Neuronal stem cell (in vitro differentiated cells): ENCODE measurements around the gene SIAH2.

Source experiments
- DNase-seq: peaks from one replicate; pipeline ENCODE4 v3.0.0-alpha.2; 2013; ENCODE audit warnings: low spot score
- H2AFZ ChIP-seq: one replicate; pipeline ENCODE4 v1.6.1; 2013; ENCODE audit warnings: mild to moderate bottlenecking, low read length, inconsistent platforms
- H2AK5ac ChIP-seq: 2 replicates; pipeline ENCODE4 v1.6.1; 2013; ENCODE audit warnings: low read depth, mild to moderate bottlenecking, inconsistent platforms, low read length, moderate library complexity, mixed read lengths
- H2BK120ac ChIP-seq: 2 replicates; pipeline ENCODE4 v1.6.1; 2013; ENCODE audit warnings: low read depth, mild to moderate bottlenecking, inconsistent platforms, low read length, moderate library complexity, mixed read lengths
- H2BK12ac ChIP-seq: one replicate; pipeline ENCODE4 v1.6.1; 2013; ENCODE audit warnings: low read length, inconsistent platforms
- H2BK15ac ChIP-seq: 2 replicates; pipeline ENCODE4 v1.6.1; 2013; ENCODE audit warnings: mild to moderate bottlenecking, low read length, inconsistent platforms, mixed read lengths
- H2BK5ac ChIP-seq: one replicate; pipeline ENCODE4 v1.6.1; 2013; ENCODE audit warnings: inconsistent platforms, mild to moderate bottlenecking, low read length, moderate library complexity
- H3K14ac ChIP-seq: one replicate; pipeline ENCODE4 v1.6.1; 2013; ENCODE audit warnings: low read length, inconsistent platforms
- H3K18ac ChIP-seq: 2 replicates; pipeline ENCODE4 v1.6.1; 2013; ENCODE audit warnings: low read length, inconsistent platforms
- H3K23ac ChIP-seq: 2 replicates; pipeline ENCODE4 v1.6.1; 2013; ENCODE audit warnings: low read depth, mild to moderate bottlenecking, mixed read lengths, low read length, inconsistent platforms; ENCODE audit not compliant: poor library complexity
- H3K27ac ChIP-seq: replicated peaks from 3 replicates; pipeline ENCODE4 v1.5.1; 2013; ENCODE audit warnings: low read length, inconsistent platforms
- H3K27me3 ChIP-seq, 3 experiments: 2 replicates each; pipeline ENCODE4 v1.6.1; 2013; ENCODE audit warnings: low read length in 3 of 3, mild to moderate bottlenecking in 2 of 3, inconsistent platforms in 1 of 3, low read depth in 1 of 3, mixed read lengths in 1 of 3, moderate library complexity in 1 of 3; ENCODE audit not compliant: control insufficient read depth in 3 of 3, insufficient read depth in 3 of 3
- H3K36me3 ChIP-seq, 2 donors: replicated peaks in 1 of 2; 2 replicates each; pipeline ENCODE4 v1.6.1; 2013; ENCODE audit warnings: low read length in 2 of 2; ENCODE audit not compliant: control insufficient read depth in 2 of 2, insufficient read depth in 2 of 2
- H3K4ac ChIP-seq: 2 replicates; pipeline ENCODE4 v1.6.1; 2013; ENCODE audit warnings: inconsistent platforms, mild to moderate bottlenecking, low read length, moderate library complexity
- H3K4me1 ChIP-seq, 2 donors: 1 replicate in 1 of 2; 2 replicates in 1 of 2; pipeline ENCODE4 v1.6.1; 2013; ENCODE audit warnings: low read length in 2 of 2, low read depth in 1 of 2; ENCODE audit not compliant: control insufficient read depth in 2 of 2, insufficient read depth in 1 of 2
- H3K4me2 ChIP-seq: one replicate; pipeline ENCODE4 v1.6.1; 2013; ENCODE audit warnings: mild to moderate bottlenecking, low read length, inconsistent platforms; ENCODE audit not compliant: insufficient read depth, poor library complexity, severe bottlenecking
- H3K4me3 ChIP-seq, 2 donors: 2 replicates each; pipeline ENCODE4 v1.5.1; 2013; ENCODE audit warnings: low read length in 2 of 2, mild to moderate bottlenecking in 2 of 2, inconsistent platforms in 1 of 2, moderate library complexity in 1 of 2
- H3K79me1 ChIP-seq: one replicate; pipeline ENCODE4 v1.6.1; 2013; ENCODE audit warnings: low read depth, mild to moderate bottlenecking, inconsistent platforms, low read length, moderate library complexity
- H3K9ac ChIP-seq: one replicate; pipeline ENCODE4 v1.6.1; 2013; ENCODE audit warnings: mild to moderate bottlenecking, low read depth, low read length, inconsistent platforms; ENCODE audit not compliant: poor library complexity
- H3K9me3 ChIP-seq, 2 donors: replicated peaks in 1 of 2; 2 replicates each; pipeline versions ENCODE3 to v1.6.1; 2013; ENCODE audit warnings: low read length in 2 of 2, mild to moderate bottlenecking in 2 of 2, inconsistent platforms in 1 of 2, low read depth in 1 of 2, mixed read lengths in 1 of 2, moderate library complexity in 1 of 2; ENCODE audit not compliant: control insufficient read depth in 2 of 2, insufficient read depth in 1 of 2
- H4K8ac ChIP-seq: one replicate; pipeline ENCODE4 v1.6.1; 2013; ENCODE audit warnings: low read depth, mild to moderate bottlenecking, inconsistent platforms, low read length, moderate library complexity
- H4K91ac ChIP-seq: one replicate; pipeline ENCODE4 v1.6.1; 2013; ENCODE audit warnings: low read length, low read depth, mild to moderate bottlenecking, inconsistent platforms; ENCODE audit not compliant: poor library complexity
- WGBS, 2 donors: extraction: QIAGEN DNeasy Blood & Tissue Kit; methylation state at CpG; one replicate each; pipeline ENCODE4 v1.1.7; 2013; ENCODE audit warnings: missing lambda C conversion rate in 2 of 2, mixed read lengths in 1 of 2; ENCODE audit not compliant: insufficient read length in 2 of 2, insufficient replicate concordance in 1 of 2; ENCODE audit errors: extremely low coverage in 2 of 2; 5-methylcytosine and 5-hydroxymethylcytosine counted together

The SIAH2 gene

DNA sequence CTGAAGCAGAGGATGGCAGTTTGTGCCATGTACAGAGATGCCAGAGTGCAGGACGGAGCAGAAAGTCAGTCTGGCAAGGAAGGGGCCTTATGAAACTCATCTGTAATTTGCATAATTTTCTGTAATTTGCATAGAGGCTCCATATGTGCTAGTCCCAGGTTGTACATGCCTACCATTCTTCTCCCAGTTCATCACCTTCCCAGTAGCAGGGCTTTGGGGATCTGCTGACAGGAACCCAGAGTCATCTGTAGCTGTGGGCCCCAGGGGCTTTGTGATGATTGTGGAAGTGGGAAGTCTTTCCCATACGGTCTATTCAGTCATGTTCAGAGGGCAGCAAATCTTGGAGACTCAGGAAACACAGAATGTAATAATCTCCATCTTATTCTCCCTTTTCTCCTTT, 42.4 kb upstream of the SIAH2 start:
- no peak overlapping the region for H3K4me3 ChIP-seq
- no peak overlapping the region for H2AFZ ChIP-seq
- peaks cover 0 to 9% of the 10 kb centered on the region in 2 donors for H3K4me1 ChIP-seq
- H2BK12ac ChIP-seq, result no peak overlapping the region
- H3K14ac ChIP-seq, result no peak overlapping the region
- no peak overlapping the region for H2AK5ac ChIP-seq
- H4K8ac ChIP-seq, result no peak overlapping the region
- no peak overlapping the region for H2BK5ac ChIP-seq
- no CpG with 5 or more reads among the region's 2 CpGs for WGBS, 2 donors
- H3K9ac ChIP-seq, result no peak overlapping the region
- no peak for DNase-seq
- no peaks in the 10 kb centered on the region for H3K27me3 ChIP-seq
- H3K18ac ChIP-seq, result no peak overlapping the region
- H3K4me2 ChIP-seq, result no peak overlapping the region
- H2BK15ac ChIP-seq, result no peak overlapping the region
- H3K4ac ChIP-seq, result no peak overlapping the region
- H3K27ac ChIP-seq, result no peak overlapping the region
- no peak overlapping the region for H4K91ac ChIP-seq
- H3K23ac ChIP-seq, result no peak overlapping the region
- no peaks in the 10 kb centered on the region for H3K9me3 ChIP-seq
- no peaks in the 10 kb centered on the region for H3K79me1 ChIP-seq
- no peak overlapping the region for H2BK120ac ChIP-seq
- H3K36me3 ChIP-seq, result no peaks in the 10 kb centered on the region

DNA sequence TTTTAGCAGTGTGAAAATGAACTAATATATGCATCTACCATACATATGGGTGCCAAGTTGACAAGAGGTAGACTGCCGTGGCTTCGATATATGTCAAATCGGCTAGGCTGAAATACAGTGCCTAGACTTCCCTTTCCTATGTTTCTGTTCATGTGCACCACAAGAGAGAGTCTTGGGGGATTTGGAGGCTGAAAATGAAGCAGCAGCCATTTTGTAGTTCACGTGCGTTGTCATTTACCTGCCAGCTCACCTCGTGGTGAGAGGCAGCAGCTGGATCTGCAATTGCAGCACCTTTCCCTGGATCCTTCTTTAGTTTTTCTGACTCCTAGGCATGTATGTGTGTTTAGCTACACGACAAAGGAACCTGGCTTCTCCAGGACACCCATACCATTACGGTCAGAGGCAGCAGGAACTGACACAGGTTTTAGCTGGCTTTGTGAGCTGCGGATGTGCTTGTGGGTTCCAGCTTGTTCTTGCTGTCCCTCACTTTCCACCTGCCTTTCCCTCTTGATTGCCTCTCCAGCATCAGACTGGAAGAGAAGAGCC, 40.5 kb upstream of the SIAH2 start:
- peak overlapping the region; percentile 40 for H2BK15ac ChIP-seq
- DNase-seq, result no peak
- H3K9me3 ChIP-seq, result no peaks in the 10 kb centered on the region
- peak overlapping the region; percentile 85 for H3K18ac ChIP-seq
- no peak overlapping the region for H2BK5ac ChIP-seq
- WGBS, 2 donors, result no CpG with 5 or more reads among the region's 9 CpGs
- peaks cover under 1 to 10% of the 10 kb centered on the region in 2 donors for H3K4me1 ChIP-seq
- peak overlapping the region; percentile 1 for H2BK12ac ChIP-seq
- no peak overlapping the region for H3K4me2 ChIP-seq
- no peak overlapping the region for H3K4me3 ChIP-seq
- peak overlapping the region; percentile 56 for H4K91ac ChIP-seq
- no peaks in the 10 kb centered on the region for H3K36me3 ChIP-seq
- no peak overlapping the region for H3K4ac ChIP-seq
- no peak overlapping the region for H2AFZ ChIP-seq
- no peak overlapping the region for H3K14ac ChIP-seq
- no peak overlapping the region for H3K27ac ChIP-seq
- no peaks in the 10 kb centered on the region for H3K79me1 ChIP-seq
- peak overlapping the region; percentile 29 for H2BK120ac ChIP-seq
- H2AK5ac ChIP-seq, result no peak overlapping the region
- H3K23ac ChIP-seq, result peak overlapping the region; percentile 6
- H3K27me3 ChIP-seq, result no peaks in the 10 kb centered on the region
- H3K9ac ChIP-seq, result no peak overlapping the region
- no peak overlapping the region for H4K8ac ChIP-seq

DNA sequence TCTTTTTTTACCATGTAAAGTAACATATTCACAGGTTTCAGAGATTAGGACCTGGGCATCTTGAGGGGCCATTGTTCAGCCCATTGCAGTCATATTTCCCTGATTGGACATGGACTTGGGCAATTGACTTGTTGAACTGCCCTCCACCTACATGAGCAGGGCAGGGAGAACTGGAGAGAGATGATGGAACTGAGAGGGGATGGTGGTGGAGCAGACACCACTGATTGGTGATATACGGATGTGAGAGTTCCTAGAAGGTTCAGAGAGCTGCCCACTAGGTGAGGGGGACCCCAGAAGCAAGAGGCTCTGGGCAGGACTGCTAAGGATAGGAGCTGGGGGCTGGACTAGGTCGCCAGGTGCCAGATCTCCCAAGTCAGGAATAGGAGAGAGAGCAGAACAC, 37.8 kb upstream of the SIAH2 start:
- Histone ChIP-seq H3K27ac (no peak overlapping the region), H3K79me1 (no peaks in the 10 kb centered on the region), H2BK12ac (no peak overlapping the region), H2BK15ac (no peak overlapping the region), H3K9me3 (no peaks in the 10 kb centered on the region), H3K4me2 (no peak overlapping the region), H2BK120ac (no peak overlapping the region), H3K23ac (no peak overlapping the region), H2AFZ (no peak overlapping the region), H2AK5ac (no peak overlapping the region), H3K36me3 (no peaks in the 10 kb centered on the region), H4K91ac (no peak overlapping the region), H3K27me3 (no peaks in the 10 kb centered on the region), H3K14ac (no peak overlapping the region), H3K4me1 (peaks cover 7 to 11% of the 10 kb centered on the region in 2 donors), H2BK5ac (no peak overlapping the region), H3K9ac (no peak overlapping the region), H3K4ac (no peak overlapping the region), H4K8ac (no peak overlapping the region), H3K18ac (no peak overlapping the region), H3K4me3 (no peak overlapping the region)
- WGBS, 2 donors, result no CpG with 5 or more reads among the region's 2 CpGs
- no peak for DNase-seq

GRCh38 chr3:150798122-150798618, 35.2 kb upstream of the SIAH2 start:
- Histone ChIP-seq H3K14ac (no peak overlapping the region), H3K23ac (no peak overlapping the region), H2BK12ac (no peak overlapping the region), H2BK15ac (no peak overlapping the region), H3K4me2 (peak overlapping the region; percentile 11), H3K79me1 (no peaks in the 10 kb centered on the region), H3K9ac (no peak overlapping the region), H2BK5ac (no peak overlapping the region), H2AK5ac (no peak overlapping the region), H3K4ac (no peak overlapping the region), H3K18ac (no peak overlapping the region), H2AFZ (peak overlapping the region; percentile 72), H3K4me3 (no peak overlapping the region), H3K27me3 (peaks cover 0 to 6% (median 0%) of the 10 kb centered on the region in 3 experiments), H4K8ac (no peak overlapping the region), H3K4me1 (peaks cover 4 to 8% of the 10 kb centered on the region in 2 donors), H2BK120ac (no peak overlapping the region), H3K27ac (peak overlapping the region; percentile 41), H3K9me3 (no peaks in the 10 kb centered on the region), H4K91ac (no peak overlapping the region), H3K36me3 (no peaks in the 10 kb centered on the region)
- no CpG with 5 or more reads among the region's 4 CpGs for WGBS, 2 donors
- DNase-seq, result no peak
